ENCODE data around the gene TERT.

- TF ChIP-seq CTCF (IDR thresholded peaks at IDR 0.05) (no peak), POLR2A (IDR thresholded peaks at IDR 0.05) (no peak), POLR2AphosphoS5 (IDR thresholded peaks at IDR 0.05) (no peak)
Observed at GRCh38 chr5:1331861-1332405, 37.1 kb upstream of the TERT start.

Data from sigmoid colon (tissue), 4 donors.